Measurements from ENCODE around the gene FAM193B.

GRCh38 chr5:177482359-177482795 is 72.0 kb downstream of the FAM193B start:
- TF ChIP-seq ZNF274 (IDR thresholded peaks at IDR 0.05; ENCODE audit: low read depth, low read length) (no peak), SUZ12 (IDR thresholded peaks at IDR 0.05; ENCODE audit: extremely low read depth, insufficient read depth, insufficient read length) (no peak)

All from NT2/D1 (cell line).